ENCODE data around the gene GEMIN7.

DNA sequence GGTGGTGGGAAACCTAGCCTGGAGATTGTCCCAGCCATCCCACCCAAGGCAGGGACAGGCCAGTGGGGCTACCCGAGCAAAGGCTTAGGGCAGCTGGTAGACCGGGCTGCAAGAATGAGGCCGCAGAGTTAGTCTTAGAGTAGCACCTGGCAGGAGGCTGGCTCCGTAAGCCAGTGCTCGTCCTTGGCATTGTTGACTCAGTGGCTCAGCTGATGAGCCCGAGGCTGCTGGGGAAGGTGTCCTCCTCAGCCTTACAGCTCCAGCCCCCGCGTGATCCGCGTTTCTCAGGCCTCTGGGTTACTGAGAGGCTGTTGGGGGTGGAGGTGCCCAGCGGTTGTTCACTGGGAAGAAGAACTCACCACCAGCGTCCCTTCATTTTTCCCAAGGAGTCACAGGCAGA lies 38.6 kb downstream of the GEMIN7 start:
- TF ChIP-seq, protein P1, sequence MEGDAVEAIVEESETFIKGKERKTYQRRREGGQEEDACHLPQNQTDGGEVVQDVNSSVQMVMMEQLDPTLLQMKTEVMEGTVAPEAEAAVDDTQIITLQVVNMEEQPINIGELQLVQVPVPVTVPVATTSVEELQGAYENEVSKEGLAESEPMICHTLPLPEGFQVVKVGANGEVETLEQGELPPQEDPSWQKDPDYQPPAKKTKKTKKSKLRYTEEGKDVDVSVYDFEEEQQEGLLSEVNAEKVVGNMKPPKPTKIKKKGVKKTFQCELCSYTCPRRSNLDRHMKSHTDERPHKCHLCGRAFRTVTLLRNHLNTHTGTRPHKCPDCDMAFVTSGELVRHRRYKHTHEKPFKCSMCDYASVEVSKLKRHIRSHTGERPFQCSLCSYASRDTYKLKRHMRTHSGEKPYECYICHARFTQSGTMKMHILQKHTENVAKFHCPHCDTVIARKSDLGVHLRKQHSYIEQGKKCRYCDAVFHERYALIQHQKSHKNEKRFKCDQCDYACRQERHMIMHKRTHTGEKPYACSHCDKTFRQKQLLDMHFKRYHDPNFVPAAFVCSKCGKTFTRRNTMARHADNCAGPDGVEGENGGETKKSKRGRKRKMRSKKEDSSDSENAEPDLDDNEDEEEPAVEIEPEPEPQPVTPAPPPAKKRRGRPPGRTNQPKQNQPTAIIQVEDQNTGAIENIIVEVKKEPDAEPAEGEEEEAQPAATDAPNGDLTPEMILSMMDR (IDR thresholded peaks at IDR 0.05; ENCODE audit: insufficient read depth, low read depth, low read length): no peak
- no peak for TF ChIP-seq EZH2 (IDR thresholded peaks at IDR 0.05; ENCODE audit: insufficient read depth, low read length)

All from astrocyte (in vitro differentiated cells and primary cell).